Heart left ventricle (tissue), 16 donors: Measurements from ENCODE around the gene SLC9B2. TPM values are rescaled to one million over a fixed set of nuclear protein-coding genes. Genes with fewer than 3 reads are reported as not detected.
A peak's percentile ranks its signal among the peaks of the same experiment; 100 is the strongest.
"Not testable (repeated sequence)": the region's sequence is repeated elsewhere in the genome, so short reads cannot be mapped to it uniquely, and the experiment has no call there.

Source experiments
- ATAC-seq, 4 donors: fragments of 200-7000 bp; cut with Tn5 transposase; one replicate each; pipeline ENCODE4 v1.9.1; 2020 to 2022; ENCODE audit warnings: moderate library complexity in 4 of 4, mild to moderate bottlenecking in 3 of 4, moderate number of reproducible peaks in 1 of 4
- DNase-seq, 5 donors: peaks; one replicate each; pipeline ENCODE4 v3.0.0-alpha.2; 2020
- H3K27ac ChIP-seq, 12 donors: fragments of 200-600 bp; sonication (generic) in 4 of 12; one replicate each; pipeline versions ENCODE4 v1.5.0 to v1.8.0; 2016 to 2022; ENCODE audit warnings: mild to moderate bottlenecking in 2 of 12
- H3K27me3 ChIP-seq, 9 donors: fragments of 200-600 bp; sonication (generic) in 2 of 9; one replicate each; pipeline versions ENCODE4 v1.5.1 to v1.8.0; 2016 to 2022; ENCODE audit warnings: mild to moderate bottlenecking in 3 of 9
- H3K36me3 ChIP-seq, 9 donors: fragments of 200-600 bp; sonication (generic) in 2 of 9; one replicate each; pipeline versions ENCODE4 v1.5.0 to v1.8.0; 2018 to 2022; ENCODE audit warnings: mild to moderate bottlenecking in 2 of 9
- H3K4me1 ChIP-seq, 12 donors: fragments of 200-600 bp; sonication (generic) in 4 of 12; one replicate each; pipeline versions ENCODE4 v1.5.0 to v1.8.0; 2016 to 2022; ENCODE audit warnings: mild to moderate bottlenecking in 3 of 12
- H3K4me3 ChIP-seq, 12 donors: fragments of 200-600 bp; sonication (generic) in 4 of 12; one replicate each; pipeline versions ENCODE4 v1.5.0 to v1.8.0; 2017 to 2022; ENCODE audit warnings: mild to moderate bottlenecking in 9 of 12, moderate library complexity in 4 of 12
- H3K9me3 ChIP-seq, 12 donors: fragments of 200-600 bp; sonication (generic) in 4 of 12; one replicate each; pipeline versions ENCODE4 v1.5.0 to v1.8.0; 2016 to 2022; ENCODE audit warnings: mild to moderate bottlenecking in 1 of 12
- POLR2A ChIP-seq, 2 donors: fragments of 450-650 bp; IDR thresholded peaks; one replicate each; pipeline ENCODE4 v1.6.1; 2017; ENCODE audit warnings: antibody characterized with exemption in 2 of 2, mild to moderate bottlenecking in 2 of 2, moderate library complexity in 2 of 2
- WGBS, 4 donors: extraction: QIAGEN DNeasy Blood & Tissue Kit in 2 of 4; methylation state at CpG; one replicate each; pipeline versions ENCODE4 v1.1.5 to v1.1.7; 2013 to 2018; 5-methylcytosine and 5-hydroxymethylcytosine counted together
- intact Hi-C, 10 donors: fragments of 100-400 bp; cut with DNase I; formaldehyde crosslinking; loops; one replicate each; pipeline versions ENCODE4 v1.11.1 to v1.14.2; 2022
- polyA plus RNA-seq, 2 donors: library from polyadenylated mRNA; stranded (reverse); fragments of 200-250 nt; gene quantifications; one replicate each; pipeline ENCODE4 v1.2.3, GENCODE V29; 2013
- total RNA-seq, 9 donors: library from RNA; depleted of rRNA in 2 of 9; stranded (reverse); fragments of >200 nt in 2 of 9; fragmentation: NEBNext Ultra II Directional in 3 of 9; extraction: Animal tissue kit (Norgen Biotek cat#: 25700) in 3 of 9; gene quantifications; one replicate each; pipeline versions ENCODE4 v1.1.0 to v1.2.4, GENCODE V29; 2016 to 2023
- TF ChIP-seq, protein P1 (sequence below), 12 donors: fragments of 200-600 bp; sonication (generic) in 4 of 12; IDR thresholded peaks; one replicate each; pipeline versions ENCODE4 v1.5.0 to v1.8.0; 2018 to 2022; ENCODE audit warnings: antibody characterized with exemption in 12 of 12, mild to moderate bottlenecking in 5 of 12
- donor health status: ischemic (EF 13 %, LVEDD 7.1; RV severe dilation, severe dysfunction).
- donor health status: healthy with polysubstance abuse.
- donor health status: DM: no; HTN: yes; CAD: no.
- donor health status: DM: no; HTN: no; CAD: no.
- donor health status: ischemic (EF 25% LVEDD 6.9; RV normal size, moderate dysfunction).
- donor health status: ischemic (EF 25% LVEDD 5.7; RV mildly dilated, moderate dysfunction).
- donor health status: healthy.
- donor health status: DM: yes; HTN: yes; CAD: no.
- donor health status: ischemic (EF 35%, LVEDD 5.7; RV mildly dilated, moderate dysfunction).
- donor health status: nonischemic (EF 11% LVEDD 7.7; RV severe dilation, severe dysfunction).
- donor health status: DM: yes; HTN: yes; CAD: no.
- donor health status: PGD.
- donor health status: ischemic (EF 29% LVEDD 5.4; RV normal size, mild dysfunction).
- donor health status: nonischemic (EF 23%, LVEDD 6.1; RV moderate dilation, normal function).

SLC9B2 gene
- total and polyA plus RNA-seq, 11 donors: 1.4 to 7.1 (median 4.6) TPM

GRCh38 chr4:103008875-103009729 is 67.5 kb downstream of the SLC9B2 start:
- Histone ChIP-seq H3K4me3 (no peak overlapping the region), H3K27ac (no peak overlapping the region), H3K4me1 (peaks cover 0 to 18% (median 10%) of the 10 kb centered on the region in 12 donors), H3K27me3 (no peaks in the 10 kb centered on the region), H3K9me3 (no peaks in the 10 kb centered on the region), H3K36me3 (no peaks in the 10 kb centered on the region)
- WGBS, 4 donors: 70 to 73% (median 73%) methylated on average over 15 of the region's 15 CpGs
- ATAC-seq (peak; percentile 58 to 89 (median 84)), DNase-seq (no peak)
- TF ChIP-seq, protein P1, sequence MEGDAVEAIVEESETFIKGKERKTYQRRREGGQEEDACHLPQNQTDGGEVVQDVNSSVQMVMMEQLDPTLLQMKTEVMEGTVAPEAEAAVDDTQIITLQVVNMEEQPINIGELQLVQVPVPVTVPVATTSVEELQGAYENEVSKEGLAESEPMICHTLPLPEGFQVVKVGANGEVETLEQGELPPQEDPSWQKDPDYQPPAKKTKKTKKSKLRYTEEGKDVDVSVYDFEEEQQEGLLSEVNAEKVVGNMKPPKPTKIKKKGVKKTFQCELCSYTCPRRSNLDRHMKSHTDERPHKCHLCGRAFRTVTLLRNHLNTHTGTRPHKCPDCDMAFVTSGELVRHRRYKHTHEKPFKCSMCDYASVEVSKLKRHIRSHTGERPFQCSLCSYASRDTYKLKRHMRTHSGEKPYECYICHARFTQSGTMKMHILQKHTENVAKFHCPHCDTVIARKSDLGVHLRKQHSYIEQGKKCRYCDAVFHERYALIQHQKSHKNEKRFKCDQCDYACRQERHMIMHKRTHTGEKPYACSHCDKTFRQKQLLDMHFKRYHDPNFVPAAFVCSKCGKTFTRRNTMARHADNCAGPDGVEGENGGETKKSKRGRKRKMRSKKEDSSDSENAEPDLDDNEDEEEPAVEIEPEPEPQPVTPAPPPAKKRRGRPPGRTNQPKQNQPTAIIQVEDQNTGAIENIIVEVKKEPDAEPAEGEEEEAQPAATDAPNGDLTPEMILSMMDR (IDR thresholded peaks at IDR 0.05): peak; percentile 64 to 91 (median 74)
- TF ChIP-seq POLR2A (IDR thresholded peaks at IDR 0.05): no peak
- intact Hi-C loops: loop anchor here in 9 of 10 donors (1.0 to 5.0 kb wide), 8 partner anchors 386 to 562 kb away; no protein-coding TSS in a partner anchor

- Histone ChIP-seq H3K36me3 (no peaks in the 10 kb centered on the region), H3K27ac (no peak overlapping the region), H3K4me3 (no peak overlapping the region), H3K9me3 (no peaks in the 10 kb centered on the region), H3K4me1 (no peaks in the 10 kb centered on the region), H3K27me3 (no peaks in the 10 kb centered on the region)
- WGBS, 4 donors: 65 to 70% (median 67%) methylated on average over 2 of the region's 2 CpGs
- TF ChIP-seq POLR2A (IDR thresholded peaks at IDR 0.05): no peak
- TF ChIP-seq, protein P1 (IDR thresholded peaks at IDR 0.05): no peak
- ATAC-seq (no peak), DNase-seq (no peak)
- intact Hi-C loops: no loop called here
Measured at GRCh38 chr4:103002551-103002950, 74.0 kb downstream of the SLC9B2 start.

GRCh38 chr4:102994803-102995202 is 81.8 kb downstream of the SLC9B2 start:
- 70 to 86% (median 81%) methylated on average over 1 of the region's 1 CpG for WGBS, 4 donors
- intact Hi-C loops: no loop called here
- H3K9me3 ChIP-seq: peaks cover 0 to 3% (median 0%) of the 10 kb centered on the region in 12 donors
- no peak overlapping the region for H3K27ac ChIP-seq
- no peaks in the 10 kb centered on the region for H3K36me3 ChIP-seq
- no peaks in the 10 kb centered on the region for H3K27me3 ChIP-seq
- TF ChIP-seq, protein P1 (IDR thresholded peaks at IDR 0.05): no peak
- no peak for TF ChIP-seq POLR2A (IDR thresholded peaks at IDR 0.05)
- no peak for DNase-seq
- no peak for ATAC-seq
- H3K4me1 ChIP-seq: no peaks in the 10 kb centered on the region
- H3K4me3 ChIP-seq: no peak overlapping the region

DNA sequence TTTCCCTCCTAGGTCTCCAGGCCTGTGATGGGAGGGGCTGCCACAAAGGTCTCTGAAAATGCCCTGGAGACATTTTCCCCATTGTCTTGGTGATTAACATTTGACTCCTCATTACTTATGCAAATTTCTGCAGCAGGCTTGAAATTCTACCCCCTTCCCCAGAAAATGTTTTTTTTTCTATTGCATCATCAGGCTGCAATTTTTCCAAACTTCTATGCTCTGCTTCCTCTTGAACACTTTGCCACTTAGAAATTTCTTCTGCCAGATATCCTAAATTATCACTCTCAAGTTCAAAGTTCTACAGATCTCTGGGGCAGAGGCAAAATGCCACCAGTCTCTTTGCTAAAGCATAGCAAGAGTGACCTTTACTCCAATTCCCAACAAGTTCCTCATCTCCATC is 82.6 kb downstream of the SLC9B2 start:
- H3K4me3 ChIP-seq, H3K9me3 ChIP-seq, H3K4me1 ChIP-seq, H3K27ac ChIP-seq, ATAC-seq, intact Hi-C loops, DNase-seq, H3K27me3 ChIP-seq, H3K36me3 ChIP-seq: not testable (repeated sequence)
